Mucosa of descending colon (tissue), 3 donors: ENCODE results near the gene MT1B. TPM values are rescaled to one million over a fixed set of nuclear protein-coding genes. Genes with fewer than 3 reads are reported as not detected.

Source experiments
- ATAC-seq: fragments of 200-7000 bp; cut with Tn5 transposase; one replicate; pipeline ENCODE4 v1.9.1; 2020; ENCODE audit warnings: mild to moderate bottlenecking, moderate library complexity
- DNase-seq, 3 donors: peaks; one replicate each; pipeline ENCODE4 v3.0.0-alpha.2; 2020
- H3K36me3 ChIP-seq: fragments of 200-600 bp; one replicate; pipeline ENCODE4 v1.8.0; 2021; ENCODE audit warnings: low read depth, mild to moderate bottlenecking
- H3K4me1 ChIP-seq: fragments of 200-600 bp; one replicate; pipeline ENCODE4 v1.8.0; 2021; ENCODE audit warnings: low read depth, mild to moderate bottlenecking
- H3K4me3 ChIP-seq: fragments of 200-600 bp; one replicate; pipeline ENCODE4 v1.8.0; 2021; ENCODE audit warnings: mild to moderate bottlenecking
- H3K9me3 ChIP-seq: fragments of 200-600 bp; one replicate; pipeline ENCODE4 v1.8.0; 2021; ENCODE audit warnings: mild to moderate bottlenecking
- CTCF ChIP-seq: fragments of 200-600 bp; IDR thresholded peaks from one replicate; pipeline ENCODE4 v1.8.0; 2022; ENCODE audit warnings: antibody characterized with exemption, mild to moderate bottlenecking
- intact Hi-C, 2 donors: fragments of 100-400 bp; cut with DNase I in 1 of 2; cut with micrococcal nuclease in 1 of 2; formaldehyde crosslinking; loops; one replicate each; pipeline versions ENCODE4 v1.11.0 to v1.11.1; 2022; cut with DNase I, micrococcal nuclease
- total RNA-seq, 3 donors: library from RNA; stranded (reverse); fragmentation: NEBNext Ultra II Directional in 2 of 3; extraction: Animal tissue kit (Norgen Biotek cat#: 25700) in 2 of 3; gene quantifications; one replicate each; pipeline versions ENCODE4 v1.2.1 to v1.2.4, GENCODE V29; 2021 to 2023
- donor health status: DM: no; HTN: no; CAD: no; lungs with moderate emphysema.
- donor health status: DM: no; HTN: no; CAD: no.
- donor health status: DM: no; HTN: yes; CAD: no.

Gene MT1B
- total RNA-seq, 3 donors from 2014 or later, result not detected

GRCh38 chr16:56645838-56646237, 5.8 kb upstream of the MT1B start:
- no peak for TF ChIP-seq CTCF
- no peaks in the 10 kb centered on the region for H3K9me3 ChIP-seq
- no peaks in the 10 kb centered on the region for H3K36me3 ChIP-seq
- no peak overlapping the region for H3K4me3 ChIP-seq
- no peak for DNase-seq
- peaks cover 24% of the 10 kb centered on the region for H3K4me1 ChIP-seq
- ATAC-seq, result no peak
- intact Hi-C loops, result no loop called here

GRCh38 chr16:56647641-56648431, 3.9 kb upstream of the MT1B start:
- intact Hi-C loops, result no loop called here
- Histone ChIP-seq H3K9me3 (no peaks in the 10 kb centered on the region), H3K4me1 (peaks cover 24% of the 10 kb centered on the region), H3K4me3 (no peak overlapping the region), H3K36me3 (no peaks in the 10 kb centered on the region)
- peak; percentile 71 to 75 (median 72) for DNase-seq
- peak; percentile 65 for ATAC-seq
- TF ChIP-seq CTCF, result no peak

GRCh38 chr16:56649271-56649670, 2.4 kb upstream of the MT1B start:
- Histone ChIP-seq H3K36me3 (no peaks in the 10 kb centered on the region), H3K9me3 (no peaks in the 10 kb centered on the region), H3K4me1 (peaks cover 11% of the 10 kb centered on the region), H3K4me3 (no peak overlapping the region)
- no peak for TF ChIP-seq CTCF
- ATAC-seq, result no peak
- intact Hi-C loops, result no loop called here
- DNase-seq, result no peak

GRCh38 chr16:56649820-56650219, 1.9 kb upstream of the MT1B start:
- H3K9me3 ChIP-seq, result no peaks in the 10 kb centered on the region
- intact Hi-C loops, result no loop called here
- peaks cover 11% of the 10 kb centered on the region for H3K4me1 ChIP-seq
- TF ChIP-seq CTCF, result no peak
- no peaks in the 10 kb centered on the region for H3K36me3 ChIP-seq
- no peak overlapping the region for H3K4me3 ChIP-seq
- DNase-seq (no peak), ATAC-seq (peak; percentile 79)

- DNase-seq, result no peak
- peaks cover 11% of the 10 kb centered on the region for H3K4me1 ChIP-seq
- H3K9me3 ChIP-seq, result no peaks in the 10 kb centered on the region
- intact Hi-C loops, result no loop called here
- TF ChIP-seq CTCF, result no peak
- ATAC-seq, result no peak
- H3K36me3 ChIP-seq, result no peaks in the 10 kb centered on the region
- no peak overlapping the region for H3K4me3 ChIP-seq
These were observed 914 bp downstream of the MT1B start for GRCh38 chr16:56652600-56652999.

- Histone ChIP-seq H3K4me3 (no peak overlapping the region), H3K9me3 (no peaks in the 10 kb centered on the region), H3K4me1 (peaks cover 11% of the 10 kb centered on the region), H3K36me3 (no peaks in the 10 kb centered on the region)
- DNase-seq (no peak), ATAC-seq (no peak)
- intact Hi-C loops, result no loop called here
- TF ChIP-seq CTCF, result no peak
These were observed 1.5 kb downstream of the MT1B start for GRCh38 chr16:56653218-56653617.
